Left lung (tissue), 10 donors: ENCODE measurements around the gene PRUNE2. TPM values are rescaled to one million over a fixed set of nuclear protein-coding genes. Genes with fewer than 3 reads are reported as not detected.

ENCODE experiments used
- ATAC-seq: fragments of 200-7000 bp; cut with Tn5 transposase; one replicate; pipeline ENCODE4 v1.9.1; 2020; ENCODE audit warnings: moderate library complexity
- DNase-seq, 4 donors: peaks; one replicate each; pipeline ENCODE4 v3.0.0-alpha.2; 2013 to 2020
- H3K27ac ChIP-seq, 2 donors: fragments of 200-600 bp; sonication (generic) in 1 of 2; one replicate each; pipeline versions ENCODE4 v1.5.0 to v1.8.0; 2020 to 2021
- H3K27me3 ChIP-seq, 2 donors: fragments of 200-600 bp; sonication (generic) in 1 of 2; one replicate each; pipeline versions ENCODE4 v1.5.0 to v1.8.0; 2020 to 2021
- H3K36me3 ChIP-seq, 2 donors: fragments of 200-600 bp; sonication (generic) in 1 of 2; one replicate each; pipeline versions ENCODE4 v1.5.0 to v1.8.0; 2020 to 2021
- H3K4me1 ChIP-seq, 2 donors: fragments of 200-600 bp; one replicate each; pipeline ENCODE4 v1.8.0; 2021
- H3K4me3 ChIP-seq, 2 donors: fragments of 200-600 bp; sonication (generic) in 1 of 2; one replicate each; pipeline versions ENCODE4 v1.5.0 to v1.8.0; 2020 to 2021; ENCODE audit warnings: mild to moderate bottlenecking in 1 of 2
- H3K9me3 ChIP-seq, 2 donors: fragments of 200-600 bp; sonication (generic) in 1 of 2; one replicate each; pipeline versions ENCODE4 v1.5.0 to v1.8.0; 2020 to 2021
- CTCF ChIP-seq, 2 donors: fragments of 200-600 bp; sonication (generic) in 1 of 2; IDR thresholded peaks; one replicate each; pipeline versions ENCODE4 v1.5.0 to v1.8.0; 2021; ENCODE audit warnings: antibody characterized with exemption in 2 of 2
- intact Hi-C, 2 donors: fragments of 100-400 bp; cut with DNase I; formaldehyde crosslinking; loops; one replicate each; pipeline versions ENCODE4 v1.11.2 to v1.14.2; 2022
- polyA plus RNA-seq, 6 donors: library from polyadenylated mRNA; unstranded; fragments of 120-200 nt; gene quantifications; one replicate each; pipeline ENCODE4 v1.2.1, GENCODE V29; 2013; ENCODE audit not compliant: insufficient read length in 6 of 6
- total RNA-seq, 2 donors: library from RNA; stranded (reverse); fragmentation: NEBNext Ultra II Directional; extraction: Animal tissue kit (Norgen Biotek cat#: 25700); gene quantifications; one replicate each; pipeline ENCODE4 v1.2.1, GENCODE V29; 2021
- donor health status: DM: no; HTN: yes; CAD: no.
- donor health status: DM: no; HTN: no; CAD: no.

The PRUNE2 gene
- total and polyA plus RNA-seq, 8 donors = 2.0 to 17.7 (median 4.1) TPM

GRCh38 chr9:76926324-76926741, 20.4 kb upstream of the PRUNE2 start:
- Histone ChIP-seq H3K4me3 (no peak overlapping the region), H3K27me3 (no peaks in the 10 kb centered on the region), H3K36me3 (no peaks in the 10 kb centered on the region), H3K9me3 (no peaks in the 10 kb centered on the region), H3K27ac (no peak overlapping the region), H3K4me1 (no peaks in the 10 kb centered on the region)
- no peak for DNase-seq
- intact Hi-C loops = no loop called here
- TF ChIP-seq CTCF (IDR thresholded peaks at IDR 0.05) = no peak
- ATAC-seq = no peak

GRCh38 chr9:76921165-76921564, 15.3 kb upstream of the PRUNE2 start:
- no peak for ATAC-seq
- intact Hi-C loops = no loop called here

GRCh38 chr9:76917299-76917698, 11.4 kb upstream of the PRUNE2 start:
- H3K27ac ChIP-seq = no peak overlapping the region
- TF ChIP-seq CTCF (IDR thresholded peaks at IDR 0.05) = no peak
- intact Hi-C loops = no loop called here
- peaks cover 0 to 17% of the 10 kb centered on the region in 2 donors for H3K27me3 ChIP-seq
- no peaks in the 10 kb centered on the region for H3K36me3 ChIP-seq
- ATAC-seq (no peak), DNase-seq (no peak)
- H3K4me1 ChIP-seq = no peaks in the 10 kb centered on the region
- H3K4me3 ChIP-seq = no peak overlapping the region
- no peaks in the 10 kb centered on the region for H3K9me3 ChIP-seq

More at GRCh38 chr9:76921165-76921564, 15.3 kb upstream of the PRUNE2 start:
- H3K4me3 ChIP-seq = no peak overlapping the region
- no peak for TF ChIP-seq CTCF (IDR thresholded peaks at IDR 0.05)
- H3K27ac ChIP-seq = no peak overlapping the region
- no peaks in the 10 kb centered on the region for H3K36me3 ChIP-seq
- H3K9me3 ChIP-seq = no peaks in the 10 kb centered on the region
- no peaks in the 10 kb centered on the region for H3K27me3 ChIP-seq
- DNase-seq = no peak
- no peaks in the 10 kb centered on the region for H3K4me1 ChIP-seq

GRCh38 chr9:76916231-76916630, 10.3 kb upstream of the PRUNE2 start:
- no peaks in the 10 kb centered on the region for H3K36me3 ChIP-seq
- no peak overlapping the region for H3K27ac ChIP-seq
- H3K4me3 ChIP-seq = no peak overlapping the region
- peaks cover 0 to 17% of the 10 kb centered on the region in 2 donors for H3K27me3 ChIP-seq
- H3K9me3 ChIP-seq = no peaks in the 10 kb centered on the region
- TF ChIP-seq CTCF (IDR thresholded peaks at IDR 0.05) = no peak
- intact Hi-C loops = no loop called here
- DNase-seq (no peak), ATAC-seq (no peak)
- no peaks in the 10 kb centered on the region for H3K4me1 ChIP-seq

- DNase-seq = no peak
These were observed 7.6 kb upstream of the PRUNE2 start for GRCh38 chr9:76913467-76913866.

More at GRCh38 chr9:76913467-76913866, 7.6 kb upstream of the PRUNE2 start:
- no peak for ATAC-seq
- no peak for TF ChIP-seq CTCF (IDR thresholded peaks at IDR 0.05)
- Histone ChIP-seq H3K4me3 (no peak overlapping the region), H3K27me3 (peaks cover 0 to 17% of the 10 kb centered on the region in 2 donors), H3K4me1 (no peaks in the 10 kb centered on the region), H3K36me3 (no peaks in the 10 kb centered on the region), H3K9me3 (no peaks in the 10 kb centered on the region), H3K27ac (no peak overlapping the region)
- intact Hi-C loops = no loop called here
